Renal cortex interstitium (tissue), 15 donors: ENCODE data around the gene KCNC1. TPM values are rescaled to one million over a fixed set of nuclear protein-coding genes. Genes with fewer than 3 reads are reported as not detected.

Experiments used
- DNase-seq, 11 donors: peaks; one replicate each; pipeline ENCODE4 v3.0.0-alpha.2; 2013; ENCODE audit warnings: low read depth in 9 of 11, low spot score in 4 of 11; ENCODE audit errors: extremely low read depth in 1 of 11
- long read RNA-seq, 16 experiments: transcript quantifications; one replicate each; lab custom pipeline, GENCODE V29; 2026
- polyA plus RNA-seq, 3 donors: library from polyadenylated mRNA; unstranded; fragments of 120-200 nt; gene quantifications; one replicate each; pipeline ENCODE4 v1.2.1, GENCODE V29; 2013; ENCODE audit not compliant: insufficient read length in 3 of 3

Gene KCNC1
- 1 to 10 TPM; 1.0 to 1.4 (median 1.1) TPM for polyA plus RNA-seq
- long read RNA-seq, donor 1, result 0 reads
- long read RNA-seq, donor 2, result 0 reads
- long read RNA-seq, donor 3, result 0 reads
- long read RNA-seq, donor 4, result 0 reads
- long read RNA-seq, donor 5, result 0 reads
- long read RNA-seq, donor 6, result 0 reads
- long read RNA-seq, donor 7, result 0 reads
- long read RNA-seq, donor 8, full-length matches to known transcripts, result 1 of 1 reads
- long read RNA-seq, donor 8, partial matches to known transcripts, result 0 of 1 reads
- long read RNA-seq, donor 8, other reads (novel, unspliced or antisense), result 0 of 1 reads
- long read RNA-seq, donor 9, result 0 reads
- long read RNA-seq, donor 10, result 0 reads
- long read RNA-seq, donor 11, result 0 reads
- long read RNA-seq, donor 12, result 0 reads
- long read RNA-seq, donor 13, result 0 reads
- long read RNA-seq, donor 14, result 0 reads
- long read RNA-seq, donor 15, result 0 reads
- long read RNA-seq, donor 16, partial matches to known transcripts, result 0 of 5 reads
- long read RNA-seq, donor 16, other reads (novel, unspliced or antisense), result 5 of 5 reads

GRCh38 chr11:17734418-17734911 is at the start of gene KCNC1:
Gene KCNC1 (plus strand): TSS chr11:17734781. CDS start chr11:17736003, 1,222 bp downstream.
- DNase-seq, result peak in 4 of 11 donors; percentile 38 to 50 (median 44)

DNA sequence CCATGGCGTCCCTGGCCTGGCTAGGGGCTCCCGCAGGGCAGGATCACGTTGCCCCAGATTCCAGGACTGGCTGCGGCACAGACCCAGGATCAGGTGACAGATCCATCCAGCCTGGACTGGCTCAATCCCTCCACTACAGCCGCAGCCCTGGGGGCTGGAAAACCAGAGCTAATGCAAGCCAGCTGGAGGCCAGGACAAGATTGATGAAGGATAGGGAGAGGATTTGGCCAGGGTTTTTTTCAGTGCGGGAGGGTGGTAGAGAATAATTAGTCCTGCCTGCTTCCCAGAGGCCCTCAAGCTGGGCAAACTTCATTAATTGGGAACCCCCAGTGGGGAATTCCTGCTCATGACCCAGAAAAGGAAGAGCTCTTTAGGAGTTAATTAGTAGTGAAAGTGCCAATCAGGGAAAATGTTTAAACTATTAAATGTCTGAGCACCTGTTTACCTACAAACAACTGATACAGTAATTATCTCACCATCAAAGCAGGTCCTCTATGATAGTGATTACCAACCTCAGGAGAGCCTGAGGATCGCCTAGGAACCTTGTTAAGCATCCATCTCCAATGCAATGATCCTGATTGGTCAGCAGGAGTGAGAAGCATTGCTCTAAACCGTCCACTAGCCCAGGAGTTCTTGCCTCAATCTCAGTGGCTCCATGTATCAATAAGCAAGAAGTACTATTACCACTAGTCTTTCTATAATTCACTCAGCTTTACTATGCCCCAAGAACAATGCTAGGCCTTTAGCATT is 48.2 kb upstream of the KCNC1 start:
- no peak for DNase-seq

DNA sequence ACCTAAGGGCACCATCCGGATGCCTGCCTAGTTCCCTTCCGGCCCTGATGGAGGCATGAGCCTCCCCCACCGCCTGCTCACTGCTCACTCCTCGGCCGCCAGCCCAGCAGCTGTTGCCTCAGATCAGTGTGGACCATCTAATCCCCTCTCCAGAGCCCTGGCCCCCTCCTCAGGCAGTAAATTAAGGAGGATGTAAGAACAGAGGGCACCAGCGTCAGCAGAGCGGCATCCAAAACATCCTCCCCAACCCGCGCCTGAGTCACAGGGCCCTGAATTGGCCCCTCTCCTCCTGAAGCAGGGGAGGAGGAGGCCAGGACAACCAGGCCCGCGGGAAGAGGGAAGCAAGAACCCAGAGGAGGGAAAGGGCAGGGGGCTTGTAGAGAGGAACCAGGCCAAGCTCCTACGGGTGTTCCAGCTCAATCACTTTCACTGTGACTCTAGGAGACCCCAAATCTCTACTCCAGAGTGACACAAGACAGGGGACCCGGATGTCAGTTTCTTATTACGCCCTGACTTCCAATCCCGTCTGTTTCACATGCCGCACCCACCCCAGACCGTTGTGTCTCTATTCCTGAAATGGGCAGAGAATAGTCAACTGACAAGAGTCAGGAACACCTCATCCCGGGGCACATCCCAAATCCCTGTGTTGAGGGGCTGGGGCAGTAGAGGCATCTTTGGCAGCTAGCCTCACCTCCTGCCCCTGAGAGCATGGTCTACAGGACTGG is 46.5 kb upstream of the KCNC1 start:
- no peak for DNase-seq

GRCh38 chr11:17691550-17691949 is 43.0 kb upstream of the KCNC1 start:
- DNase-seq, result no peak

- DNase-seq, result no peak
These were observed 42.6 kb upstream of the KCNC1 start for GRCh38 chr11:17691976-17692375.

DNA sequence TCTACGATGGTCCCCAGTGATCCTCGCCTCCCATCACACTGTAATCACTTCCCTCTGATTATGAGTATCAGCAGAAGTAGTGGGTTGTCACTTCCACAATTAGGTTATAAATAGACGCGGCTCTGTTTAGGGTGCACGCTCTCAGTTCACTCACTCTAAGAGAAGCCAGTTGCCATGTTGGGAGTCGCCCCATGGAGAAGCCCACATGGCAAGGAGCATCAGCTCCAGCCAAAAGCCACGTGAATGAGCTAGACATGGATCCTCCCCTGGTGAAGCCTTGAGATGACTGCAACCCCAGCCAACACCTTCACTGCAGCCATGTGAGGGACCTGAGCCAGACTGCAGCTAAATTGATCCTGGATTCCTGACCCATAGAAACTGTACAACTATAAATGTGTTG is 41.6 kb upstream of the KCNC1 start:
- DNase-seq, result no peak

GRCh38 chr11:17693531-17693930 is 41.0 kb upstream of the KCNC1 start:
- no peak for DNase-seq

GRCh38 chr11:17694494-17695110 is 40.0 kb upstream of the KCNC1 start:
- DNase-seq, result no peak

DNA sequence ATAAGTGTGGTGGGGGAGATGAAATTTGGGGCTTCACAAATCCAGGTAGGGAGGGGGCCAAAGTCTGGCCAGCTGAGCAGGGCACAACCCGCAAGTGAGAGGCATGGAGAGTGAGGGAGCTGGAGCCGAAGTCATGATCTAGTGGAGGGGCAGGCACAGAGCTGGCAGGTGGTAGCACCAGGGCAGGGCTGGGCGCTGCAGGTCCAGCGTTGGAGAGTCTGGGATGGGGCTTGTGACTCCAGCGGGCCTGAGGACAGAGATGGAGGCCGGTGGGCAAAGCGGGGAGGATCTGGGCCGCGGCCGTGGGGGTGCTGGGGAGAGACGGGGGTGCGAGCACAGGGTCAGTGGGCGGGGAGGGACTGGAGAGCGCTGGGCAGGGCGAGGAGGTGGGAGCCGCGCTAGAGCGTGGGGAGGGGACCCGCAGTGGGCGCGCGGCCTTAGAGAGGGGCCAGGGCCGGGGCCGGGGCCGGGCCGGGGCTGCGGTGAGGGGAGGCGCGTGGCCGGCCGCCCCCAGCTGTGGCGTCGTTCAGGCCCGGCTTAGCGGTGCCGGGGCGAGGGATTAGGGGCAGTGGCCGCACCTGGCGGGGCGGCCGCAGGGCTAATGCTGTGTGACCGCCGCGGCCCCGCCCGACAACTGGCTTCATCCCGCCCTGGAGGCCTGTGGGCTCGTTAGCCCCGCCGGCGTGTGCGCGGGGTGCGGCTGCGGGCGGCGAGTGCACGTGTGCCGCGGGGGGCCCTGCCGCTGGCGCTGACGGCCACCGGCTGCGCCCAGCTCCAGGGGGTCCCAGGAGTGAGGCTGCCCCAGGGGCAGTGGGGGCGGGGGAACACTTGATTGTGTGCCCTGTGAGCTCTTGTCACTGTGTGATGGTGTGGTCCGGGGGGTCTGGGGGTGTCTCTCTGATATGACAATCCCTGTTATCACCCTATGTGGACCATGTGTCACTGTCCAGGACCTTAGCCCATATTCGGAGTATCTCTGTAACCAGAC is 38.8 kb upstream of the KCNC1 start:
- DNase-seq, result no peak

DNA sequence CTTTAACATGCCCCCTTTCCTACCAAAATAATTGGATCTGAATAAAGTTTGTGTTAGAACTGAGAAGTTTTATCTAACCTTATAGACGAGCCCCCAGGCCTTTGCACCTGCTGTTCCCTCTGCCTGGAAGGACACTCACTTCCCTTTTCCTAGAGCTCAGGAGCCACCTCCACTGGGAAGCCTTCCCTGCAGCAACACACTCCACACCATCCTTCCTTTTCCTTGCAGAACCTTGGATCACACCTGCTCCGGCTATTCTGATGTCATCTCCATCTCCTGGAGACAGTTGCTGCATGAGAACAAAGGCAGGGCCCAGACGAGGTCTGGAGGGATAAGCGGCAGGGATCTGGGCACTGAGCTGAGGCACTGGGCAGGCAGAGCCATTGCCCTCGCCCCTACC is 37.8 kb upstream of the KCNC1 start:
- DNase-seq, result no peak

- DNase-seq, result no peak
These were observed 37.2 kb upstream of the KCNC1 start for GRCh38 chr11:17697175-17697949.

GRCh38 chr11:17699147-17700114 is 35.1 kb upstream of the KCNC1 start:
- DNase-seq, result no peak

DNA sequence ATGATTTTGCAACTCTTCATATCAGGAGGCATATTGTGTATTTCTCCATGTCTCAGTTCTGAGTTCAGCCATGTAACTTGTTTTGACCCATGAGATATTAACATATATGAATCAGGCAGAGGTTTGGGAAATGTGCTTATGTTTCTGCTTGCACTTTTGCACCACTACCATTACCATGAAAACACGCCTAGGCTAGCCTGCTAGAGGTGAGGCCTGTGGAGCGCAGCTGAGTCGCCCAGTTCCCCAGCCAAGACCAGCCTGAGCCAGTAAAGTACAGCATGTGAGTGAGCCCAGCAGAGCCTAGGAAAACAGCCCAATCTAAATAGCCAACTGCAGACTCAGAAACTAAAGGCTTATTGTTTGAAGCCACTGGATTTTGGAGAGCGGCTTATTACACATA is 33.6 kb upstream of the KCNC1 start:
- no peak for DNase-seq

DNA sequence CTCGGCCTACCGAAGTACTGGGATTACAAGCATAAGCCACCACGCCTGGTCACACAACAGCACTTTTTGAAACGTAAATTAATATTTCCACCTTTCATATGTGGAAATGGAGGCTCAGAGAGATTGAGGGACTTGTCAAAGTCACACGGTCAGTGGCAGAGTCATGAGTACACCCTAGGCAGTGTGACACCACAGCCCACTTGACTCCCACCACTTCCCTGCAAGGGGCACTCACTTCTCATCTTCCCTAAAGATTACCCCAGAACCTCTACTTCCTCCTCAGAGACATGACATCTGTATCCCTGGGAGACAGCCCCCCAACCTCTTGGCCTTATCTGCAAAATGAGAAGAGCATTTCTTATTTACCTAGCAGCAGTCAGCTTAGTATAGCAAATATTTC is 31.7 kb upstream of the KCNC1 start:
- DNase-seq, result no peak

DNA sequence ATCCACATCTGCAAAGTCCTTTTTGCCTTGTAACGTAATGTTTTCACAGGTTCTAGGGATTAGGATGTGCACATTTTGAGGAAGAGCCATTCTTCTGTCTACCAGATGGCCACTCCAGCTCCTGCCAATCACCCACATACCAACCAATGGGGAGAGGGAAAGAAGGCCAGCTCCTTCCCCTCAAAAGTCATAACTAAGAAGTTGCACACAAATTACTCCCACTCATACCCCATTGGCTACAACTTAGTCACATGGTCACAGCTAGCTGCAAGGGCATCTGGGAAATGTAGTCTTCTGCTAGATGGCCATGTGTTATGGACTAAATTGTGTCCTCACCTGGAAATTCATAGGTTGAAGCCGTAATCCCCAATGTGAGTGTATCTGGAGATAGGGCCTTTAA is 30.6 kb upstream of the KCNC1 start:
- no peak for DNase-seq

DNA sequence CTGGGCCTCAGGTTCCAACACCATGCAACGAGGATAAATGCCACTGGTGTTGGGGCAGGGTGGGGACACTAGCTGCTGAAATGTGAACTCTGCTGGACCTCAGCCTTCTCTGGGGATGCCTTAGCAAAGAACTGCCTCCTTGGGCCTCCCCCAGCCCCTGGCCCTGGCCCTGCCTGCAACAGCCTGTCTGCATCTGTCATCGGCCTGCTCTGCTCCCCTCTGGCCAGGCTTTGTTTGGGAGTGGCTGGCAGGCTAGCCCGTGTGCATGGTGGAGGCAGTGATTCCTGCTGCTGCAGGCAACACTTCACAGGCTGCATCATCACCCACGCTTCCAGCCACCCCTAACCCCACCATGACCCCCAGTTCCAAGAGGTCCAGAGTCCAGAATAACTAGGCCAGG is 26.8 kb upstream of the KCNC1 start:
- DNase-seq, result no peak
